SH-SY5Y (cell line): ENCODE data around the gene EIF5B.
"Not testable (repeated sequence)": the region's sequence is repeated elsewhere in the genome, so short reads cannot be mapped to it uniquely, and the experiment has no call there.

Source experiments
- GATA2 ChIP-seq: IDR thresholded peaks from 2 replicates; pipeline ENCODE4 v1.6.1; 2011; ENCODE audit warnings: mild to moderate bottlenecking, low read depth, low read length
- GATA3 ChIP-seq: IDR thresholded peaks from 2 replicates; pipeline ENCODE4 v1.6.1; 2011; ENCODE audit warnings: low read depth, mild to moderate bottlenecking, low read length, moderate library complexity

Gene EIF5B

GRCh38 chr2:99337113-99338028 lies at the start of gene EIF5B:
Gene EIF5B, plus strand, starts transcription at chr2:99337389. Its CDS starts 166 bp downstream, at chr2:99337555.
- TF ChIP-seq GATA3 (no peak), GATA2 (no peak)

- no peak for TF ChIP-seq GATA3
- TF ChIP-seq GATA2: no peak
Observed at GRCh38 chr2:99297994-99298393, 39.2 kb upstream of the EIF5B start.

GRCh38 chr2:99299580-99299979 lies 37.6 kb upstream of the EIF5B start:
- TF ChIP-seq GATA2: no peak
- no peak for TF ChIP-seq GATA3

- not testable (repeated sequence) for TF ChIP-seq GATA3, GATA2
Observed at GRCh38 chr2:99301097-99301496, 36.1 kb upstream of the EIF5B start, which contains the start of gene LYG1. Gene LYG1, minus strand, starts transcription at chr2:99301197. Its CDS starts 5,527 bp downstream, at chr2:99295670.

- TF ChIP-seq GATA2: no peak
- no peak for TF ChIP-seq GATA3
Observed at GRCh38 chr2:99317161-99317872, 19.9 kb upstream of the EIF5B start.

- TF ChIP-seq GATA3 (no peak), GATA2 (no peak)
Observed at GRCh38 chr2:99325384-99325783, 11.8 kb upstream of the EIF5B start.

- TF ChIP-seq GATA3 (no peak), GATA2 (no peak)
Observed at GRCh38 chr2:99335911-99336803, 1.0 kb upstream of the EIF5B start, which contains the start of gene TXNDC9. Gene TXNDC9, minus strand, starts transcription at chr2:99336333. Its CDS starts 3,123 bp downstream, at chr2:99333210.

- TF ChIP-seq GATA3 (no peak), GATA2 (no peak)
Observed at GRCh38 chr2:99336804-99337112, 431 bp upstream of the EIF5B start.

- TF ChIP-seq GATA3: no peak
- TF ChIP-seq GATA2: no peak
Observed at GRCh38 chr2:99338029-99338585, 918 bp downstream of the EIF5B start.

GRCh38 chr2:99340669-99341236 lies 3.6 kb downstream of the EIF5B start:
- TF ChIP-seq GATA3: no peak
- no peak for TF ChIP-seq GATA2

- TF ChIP-seq GATA2 (no peak), GATA3 (no peak)
Observed at GRCh38 chr2:99342536-99342935, 5.3 kb downstream of the EIF5B start.

- TF ChIP-seq GATA3 (no peak), GATA2 (no peak)
Observed at GRCh38 chr2:99346218-99346617, 9.0 kb downstream of the EIF5B start.

GRCh38 chr2:99348173-99348572 lies 11.0 kb downstream of the EIF5B start:
- no peak for TF ChIP-seq GATA2
- TF ChIP-seq GATA3: no peak

- TF ChIP-seq GATA2: no peak
- no peak for TF ChIP-seq GATA3
Observed at GRCh38 chr2:99350194-99350593, 13.0 kb downstream of the EIF5B start.
